GM18511 (cell line): ENCODE measurements around the gene OXSM.

Source experiments
- ATAC-seq: cut with Tn5 transposase; IDR thresholded peaks from one replicate; pipeline ENCODE4 v1.9.1; 2021; ENCODE audit warnings: mild to moderate bottlenecking, moderate library complexity; ENCODE audit not compliant: unreplicated experiment

OXSM gene

GRCh38 chr3:25801786-25802185 lies 11.9 kb downstream of the OXSM start:
- no peak for ATAC-seq

- ATAC-seq, result no peak
Measured at GRCh38 chr3:25803833-25804232, 13.9 kb downstream of the OXSM start.

GRCh38 chr3:25804676-25805075 lies 14.8 kb downstream of the OXSM start:
- no peak for ATAC-seq

GRCh38 chr3:25812644-25813043 lies 22.8 kb downstream of the OXSM start:
- ATAC-seq, result no peak

GRCh38 chr3:25817107-25817506 lies 27.2 kb downstream of the OXSM start:
- ATAC-seq, result peak; percentile 44

GRCh38 chr3:25817638-25818037 lies 27.7 kb downstream of the OXSM start:
- ATAC-seq, result no peak

- peak; percentile 42 for ATAC-seq
Measured at GRCh38 chr3:25818335-25818734, 28.4 kb downstream of the OXSM start.

GRCh38 chr3:25820366-25820765 lies 30.5 kb downstream of the OXSM start:
- peak; percentile 44 for ATAC-seq

- ATAC-seq, result no peak
Measured at GRCh38 chr3:25820816-25821486, 31.1 kb downstream of the OXSM start.

GRCh38 chr3:25821746-25822573 lies 32.1 kb downstream of the OXSM start:
- ATAC-seq, result no peak

GRCh38 chr3:25823314-25823713 lies 33.4 kb downstream of the OXSM start:
- no peak for ATAC-seq

- ATAC-seq, result no peak
Measured at GRCh38 chr3:25826510-25826909, 36.6 kb downstream of the OXSM start.

- no peak for ATAC-seq
Measured at GRCh38 chr3:25830373-25831280, 40.7 kb downstream of the OXSM start.

GRCh38 chr3:25831578-25831977 lies 41.7 kb downstream of the OXSM start:
- ATAC-seq, result no peak

- peak; percentile 74 for ATAC-seq
Measured at GRCh38 chr3:25834346-25834745, 44.5 kb downstream of the OXSM start.

GRCh38 chr3:25836579-25836978 lies 46.7 kb downstream of the OXSM start:
- ATAC-seq, result no peak

- no peak for ATAC-seq
Measured at GRCh38 chr3:25837038-25837437, 47.1 kb downstream of the OXSM start.

- no peak for ATAC-seq
Measured at GRCh38 chr3:25840099-25840498, 50.2 kb downstream of the OXSM start.

GRCh38 chr3:25843332-25843731 lies 53.4 kb downstream of the OXSM start:
- no peak for ATAC-seq
